ENCODE data around the gene TNPO2. TPM values are rescaled to one million over a fixed set of nuclear protein-coding genes. Genes with fewer than 3 reads are reported as not detected.
"Not testable (repeated sequence)": the region's sequence is repeated elsewhere in the genome, so short reads cannot be mapped to it uniquely, and the experiment has no call there.

TNPO2 gene
- polyA plus RNA-seq, 1 donor = 78.7 TPM

DNA sequence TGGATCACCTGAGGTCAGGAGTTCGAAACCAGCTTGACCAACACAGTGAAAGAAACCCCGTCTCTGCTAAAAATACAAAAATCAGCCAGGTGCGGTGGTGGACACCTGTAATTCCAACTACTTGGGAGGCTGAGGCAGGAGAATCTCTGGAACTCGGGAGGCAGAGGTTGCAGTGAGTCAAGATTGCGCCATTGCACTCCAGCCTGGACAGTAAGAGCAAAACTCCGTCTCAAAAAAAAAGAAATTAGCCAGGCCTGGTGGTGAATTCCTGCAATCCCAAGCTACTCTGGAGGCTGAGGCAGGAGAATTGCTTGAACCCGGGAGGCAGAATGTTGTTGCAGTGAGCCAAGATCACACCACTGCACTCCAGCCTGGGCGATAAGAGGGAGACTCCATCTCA, 15.1 kb downstream of the TNPO2 start:
- no peak for DNase-seq

GRCh38 chr19:12706332-12706718, 17.4 kb downstream of the TNPO2 start:
- DNase-seq = no peak

- DNase-seq = no peak
Observed at GRCh38 chr19:12705654-12706331, 17.9 kb downstream of the TNPO2 start.

- DNase-seq = no peak
Observed at GRCh38 chr19:12705169-12705568, 18.6 kb downstream of the TNPO2 start.

DNA sequence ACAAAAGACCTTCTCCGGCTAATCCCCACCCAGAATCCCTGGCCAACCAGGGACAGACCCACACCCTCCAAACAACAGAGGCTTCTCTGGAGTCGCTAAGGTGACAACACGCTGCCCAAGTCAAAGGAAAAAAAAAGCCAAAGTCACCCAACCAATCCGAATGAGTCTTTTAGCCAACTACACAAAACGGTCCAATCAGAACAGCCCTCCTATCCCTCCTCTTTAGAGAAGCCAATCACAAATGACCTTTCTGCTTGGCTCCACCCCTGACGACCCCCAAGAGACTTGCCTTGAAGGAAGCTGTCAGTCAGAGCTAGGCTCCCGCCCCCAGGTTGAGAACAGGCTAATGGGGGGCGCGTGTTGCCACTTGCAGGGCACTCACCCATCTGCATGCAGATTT, 20.7 kb downstream of the TNPO2 start:
- peak; percentile 15 for DNase-seq

- no peak for DNase-seq
Observed at GRCh38 chr19:12701596-12702282, 22.0 kb downstream of the TNPO2 start.

DNA sequence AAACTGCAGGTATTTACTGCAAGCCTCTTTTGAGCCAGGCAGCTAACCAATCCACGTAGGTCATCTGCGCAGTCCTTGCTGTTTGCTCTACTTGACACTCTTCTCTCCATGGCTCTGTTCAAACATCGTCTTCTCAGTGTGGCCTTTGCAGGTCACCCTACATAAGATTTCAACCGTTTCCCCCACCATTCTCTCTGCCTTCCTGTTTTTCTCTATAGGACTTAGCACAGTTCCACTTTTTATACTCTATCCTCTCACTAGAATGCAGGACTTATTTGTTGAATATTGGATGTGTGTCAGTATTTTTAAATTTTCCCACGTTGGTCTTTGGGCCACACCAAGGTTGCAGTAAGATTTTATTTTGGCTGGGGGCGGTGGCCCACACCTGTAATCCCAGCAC, 25.6 kb downstream of the TNPO2 start:
- no peak for DNase-seq

GRCh38 chr19:12697425-12697824, 26.3 kb downstream of the TNPO2 start:
- DNase-seq = not testable (repeated sequence)

DNA sequence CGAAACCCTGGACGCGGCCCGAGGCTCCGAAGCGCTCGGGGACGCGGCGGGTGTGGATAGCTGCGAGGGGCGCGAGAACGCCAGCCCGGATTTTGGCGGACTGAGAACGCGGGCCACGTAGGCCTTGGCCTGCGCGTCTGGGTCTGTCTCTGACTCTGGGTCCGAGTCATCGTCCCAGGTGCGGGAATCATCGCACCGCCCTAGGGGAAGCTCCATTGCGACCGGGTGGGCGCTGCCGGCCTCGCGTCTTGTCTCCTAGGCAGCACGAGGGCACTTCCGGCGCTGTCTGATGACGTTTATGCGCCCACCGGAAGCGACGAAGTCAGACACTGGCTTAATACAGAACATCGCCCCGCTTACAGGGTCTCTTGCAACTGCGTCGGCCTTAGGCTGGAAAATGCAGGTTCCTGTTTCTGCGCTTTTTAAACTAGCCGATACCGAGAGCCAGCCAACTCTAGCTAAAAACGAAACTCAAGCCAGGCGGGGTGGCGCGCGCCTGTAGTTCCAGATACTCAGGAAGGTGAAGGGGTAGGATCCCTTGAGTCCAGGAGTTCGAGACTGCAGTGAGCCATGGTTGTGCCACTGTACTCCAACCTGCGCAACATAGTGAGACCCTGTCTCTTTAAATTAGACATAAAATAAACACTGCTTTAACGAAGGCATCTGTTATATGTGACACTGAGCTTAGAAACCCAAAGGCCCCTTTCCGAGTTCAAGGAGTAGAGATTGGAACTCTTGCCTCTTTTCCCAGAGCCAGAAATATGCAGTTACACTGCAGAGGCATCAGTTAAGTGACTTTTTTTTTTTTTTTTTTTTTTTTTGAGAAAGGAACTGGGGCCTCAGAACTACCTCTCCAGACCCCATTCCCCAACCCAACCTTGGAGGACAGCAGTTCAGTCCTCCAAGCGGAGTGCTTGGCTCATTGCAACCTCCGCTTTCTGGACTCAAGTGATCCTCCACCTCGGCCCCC, 27.1 kb downstream of the TNPO2 start, which contains the start of gene FBXW9:
Gene FBXW9, minus strand, starts transcription at position 266 of the 970 bp plus-strand sequence. Its CDS starts 50 bp downstream, at position 216.
- peak; percentile 96 for DNase-seq

- DNase-seq = no peak
Observed at GRCh38 chr19:12695997-12696365, 27.8 kb downstream of the TNPO2 start.

DNA sequence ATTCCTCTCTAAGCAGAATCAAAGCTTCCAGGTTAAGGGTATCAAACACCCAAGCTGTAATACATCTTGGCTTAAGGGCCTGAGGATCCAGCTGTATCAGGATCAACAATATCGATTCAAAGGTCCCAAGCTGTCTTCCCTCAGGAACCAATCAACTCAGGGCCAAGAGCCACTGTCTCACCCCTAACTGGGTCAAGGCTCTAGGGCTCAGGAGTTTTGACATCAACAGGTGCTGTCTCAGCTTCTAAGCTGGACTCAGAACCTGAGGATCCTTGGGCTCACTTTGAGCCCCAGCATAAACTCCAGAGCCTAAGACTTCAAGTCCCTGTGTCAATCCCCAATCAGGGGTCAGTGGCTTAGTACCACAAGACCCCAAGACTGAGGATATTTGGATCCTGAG, 28.2 kb downstream of the TNPO2 start:
- DNase-seq = no peak

GRCh38 chr19:12695096-12695495, 28.6 kb downstream of the TNPO2 start:
- no peak for DNase-seq

- no peak for DNase-seq
Observed at GRCh38 chr19:12694641-12695040, 29.1 kb downstream of the TNPO2 start.

- DNase-seq = no peak
Observed at GRCh38 chr19:12692960-12693359, 30.8 kb downstream of the TNPO2 start.

DNA sequence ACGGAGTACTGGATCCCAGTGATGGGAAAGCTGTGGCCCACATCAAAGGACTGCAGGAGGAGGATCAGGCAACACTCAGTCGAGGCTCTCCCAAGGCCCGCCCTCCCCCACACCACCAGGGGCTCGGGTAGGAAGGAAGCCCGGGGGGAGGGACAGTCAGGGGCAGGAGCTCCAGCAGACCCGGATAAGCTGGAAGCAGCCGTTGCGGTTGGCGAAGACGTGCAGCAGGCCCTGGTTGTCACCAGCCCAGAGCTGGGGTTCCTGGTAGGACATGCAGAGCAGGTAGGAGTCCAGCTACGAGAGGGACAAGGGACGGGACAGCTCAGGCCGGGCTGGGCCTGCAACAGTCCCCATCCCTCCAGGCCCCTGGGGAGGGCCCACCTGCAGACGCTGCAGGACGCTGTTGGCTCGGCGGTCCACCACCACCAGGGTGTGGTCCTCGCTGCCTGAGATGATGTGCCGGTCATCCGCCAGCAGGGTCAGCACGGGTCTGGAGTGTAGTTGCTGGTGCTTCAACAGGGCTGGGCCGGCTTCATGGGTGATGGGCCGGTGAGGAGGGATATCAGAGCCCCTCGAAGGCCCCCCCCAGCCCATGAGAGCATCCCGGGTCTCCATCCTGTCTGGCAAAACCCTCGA, 34.0 kb downstream of the TNPO2 start:
- no peak for DNase-seq

DNA sequence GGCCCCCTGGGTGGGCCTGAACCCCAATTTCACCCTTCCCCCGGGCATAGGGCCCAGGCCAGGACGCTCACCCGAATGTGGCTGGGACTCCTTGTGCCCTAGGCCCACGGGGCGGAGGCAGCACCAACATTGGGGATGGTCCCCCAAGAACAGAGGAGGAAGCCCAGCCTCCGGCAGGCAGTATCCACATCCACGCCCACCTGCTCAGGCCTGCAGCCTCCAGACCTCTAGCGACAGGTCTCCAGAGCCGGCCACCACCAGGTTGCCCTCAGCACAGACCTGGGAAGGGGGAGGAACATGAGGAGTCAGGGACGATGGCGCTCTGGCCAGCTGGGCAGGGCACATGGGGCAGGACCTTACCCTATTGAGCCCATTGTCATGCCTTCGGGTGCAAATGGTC, 34.7 kb downstream of the TNPO2 start:
- DNase-seq = no peak

- no peak for DNase-seq
Observed at GRCh38 chr19:12687496-12688196, 36.1 kb downstream of the TNPO2 start, which contains the start of gene GNG14. Gene GNG14 (plus strand): TSS chr19:12687998. CDS start chr19:12688049, 51 bp downstream.

DNA sequence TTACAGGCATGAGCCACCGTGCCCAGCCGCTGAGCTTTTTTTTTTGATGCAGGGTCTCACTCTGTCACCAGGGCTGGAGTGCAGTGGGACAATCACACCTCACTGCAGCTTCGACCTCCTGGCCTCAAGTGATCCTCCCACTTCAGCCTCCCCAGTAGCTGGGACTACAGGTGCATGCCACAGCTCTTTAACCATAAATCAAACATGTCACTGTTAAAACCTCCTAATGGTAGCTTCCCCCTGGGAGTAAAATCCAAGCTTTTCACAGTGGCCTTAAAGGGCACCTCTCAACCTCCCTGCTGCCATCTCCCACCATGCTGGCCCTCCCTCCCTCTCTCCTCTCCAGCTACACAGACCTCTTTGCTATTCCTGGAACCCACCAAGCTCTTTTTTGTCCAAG, 37.9 kb downstream of the TNPO2 start:
- DNase-seq = no peak

DNA sequence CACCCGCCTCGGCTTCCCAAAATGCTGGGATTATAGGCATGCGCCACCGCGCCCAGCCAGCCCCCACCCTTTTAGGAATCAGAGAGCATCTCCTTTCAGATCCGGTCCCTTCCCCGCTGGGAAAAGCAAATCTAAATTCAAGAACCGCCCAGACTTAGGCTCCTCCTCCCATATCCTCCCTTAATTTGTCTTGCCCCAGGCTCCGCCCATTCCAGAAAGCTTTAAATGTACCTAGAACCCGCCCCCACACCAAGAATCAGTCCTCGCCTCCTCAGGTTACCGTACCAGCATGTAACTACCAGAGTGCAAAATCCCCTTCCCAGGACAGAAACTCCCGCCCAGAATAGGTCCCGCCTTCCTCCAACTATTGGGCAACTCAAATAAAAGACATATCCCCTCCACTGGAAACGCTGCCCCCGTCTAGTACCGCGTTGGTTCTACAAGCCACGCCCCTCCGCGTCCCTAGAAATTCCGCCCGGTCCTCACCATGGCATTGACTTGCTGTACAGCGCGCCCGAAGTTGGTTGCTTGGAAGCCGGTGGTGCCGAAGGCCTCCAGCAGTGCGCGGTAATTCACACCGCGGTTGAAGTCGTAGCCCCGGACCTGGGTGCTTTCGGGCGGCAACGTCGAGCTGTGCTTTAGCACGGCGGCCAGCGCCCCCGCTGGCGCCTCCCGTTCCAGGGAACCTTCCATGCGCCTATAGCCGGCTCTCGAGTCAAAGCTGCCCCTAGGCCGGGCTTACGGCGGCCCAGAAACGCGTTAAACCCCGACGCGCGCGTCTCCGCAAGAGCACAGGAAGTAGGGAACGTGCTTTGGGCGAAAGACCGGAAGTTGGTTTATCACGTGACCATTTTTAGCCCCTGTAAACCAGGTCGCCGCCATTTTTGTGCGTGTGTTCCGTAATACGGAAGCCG, 42.4 kb downstream of the TNPO2 start, which contains the start of gene DHPS:
Gene DHPS, minus strand, starts transcription at position 807 of the 914 bp plus-strand sequence. Its CDS starts 114 bp downstream, at position 693.
- peak; percentile 98 for DNase-seq

GRCh38 chr19:12680034-12680433, 43.7 kb downstream of the TNPO2 start:
- no peak for DNase-seq
